Prostate gland (tissue), 2 donors: ENCODE measurements around the gene PLA2G4D.

Experiments used
- CTCF ChIP-seq, 4 experiments: fragments of 200-600 bp in 2 of 4; fragments of 450-650 bp in 2 of 4; sonication (generic) in 2 of 4; IDR thresholded peaks; 1 replicate in 3 of 4; 2 replicates in 1 of 4; pipeline ENCODE4 v1.5.1; 2016 to 2019; ENCODE audit warnings: antibody characterized with exemption in 4 of 4, mild to moderate bottlenecking in 2 of 4, moderate library complexity in 2 of 4
- POLR2AphosphoS5 ChIP-seq: sonication (generic); formaldehyde crosslinking; IDR thresholded peaks from one replicate; pipeline ENCODE4 v1.6.1; 2017; ENCODE audit warnings: antibody characterized with exemption

GRCh38 chr15:42064271-42064670 is 30.1 kb downstream of the PLA2G4D start:
- TF ChIP-seq CTCF (IDR thresholded peaks at IDR 0.05) (no peak), POLR2AphosphoS5 (no peak)
